K562 (cell line): Measurements from ENCODE around the gene C9orf50. TPM values are rescaled to one million over a fixed set of nuclear protein-coding genes. Genes with fewer than 3 reads are reported as not detected.
A peak's percentile ranks its signal among the peaks of the same experiment; 100 is the strongest.

Experiments used
- AFF1 ChIP-seq, 2 experiments: fragments of 450-650 bp; IDR thresholded peaks; 2 replicates each; pipeline ENCODE4 v1.6.1; 2018; ENCODE audit warnings: mild to moderate bottlenecking in 2 of 2, low read depth in 1 of 2; ENCODE audit not compliant: partially characterized antibody in 2 of 2
- ATF4 ChIP-seq: fragments of 450-650 bp; formaldehyde crosslinking; IDR thresholded peaks from 2 replicates; pipeline ENCODE4 v1.4.0; 2022; ENCODE audit warnings: mild to moderate bottlenecking, moderate library complexity
- COPS2 ChIP-seq: fragments of 450-650 bp; conservative IDR thresholded peaks from 2 replicates; pipeline ENCODE4 v1.6.1; 2016; ENCODE audit warnings: mild to moderate bottlenecking, moderate library complexity
- DPF2 ChIP-seq: fragments of 450-650 bp; IDR thresholded peaks from 2 replicates; pipeline ENCODE4 v1.6.1; 2016
- FOXA3 ChIP-seq, 2 experiments: fragments of 450-650 bp in 1 of 2; sonication (generic) in 1 of 2; formaldehyde crosslinking; IDR thresholded peaks in 1 of 2; conservative IDR thresholded peaks in 1 of 2; 2 replicates each; pipeline versions ENCODE4 v1.4.0 to v1.8.0; 2020 to 2022; ENCODE audit warnings: mild to moderate bottlenecking in 2 of 2, missing genetic modification reagents in 1 of 2
- GTF2B ChIP-seq: IDR thresholded peaks from 2 replicates; pipeline ENCODE4 v1.6.1; 2011; ENCODE audit not compliant: insufficient read length; ENCODE audit errors: extremely low read depth
- HDGF ChIP-seq: fragments of 450-650 bp; IDR thresholded peaks from 2 replicates; pipeline ENCODE4 v1.6.1; 2016
- HMGXB4 ChIP-seq: sonication (generic); formaldehyde crosslinking; IDR thresholded peaks from 2 replicates; pipeline ENCODE4 v1.8.1; 2023; ENCODE audit warnings: mild to moderate bottlenecking, missing genetic modification reagents
- IFI16 ChIP-seq: fragments of 250-450 bp; sonication (Bioruptor Pico); IDR thresholded peaks from 2 replicates; pipeline ENCODE4 v2.1.2; 2022; ENCODE audit warnings: mild to moderate bottlenecking, inconsistent platforms
- JUN ChIP-seq, 2 experiments: sonication (generic) in 1 of 2; formaldehyde crosslinking in 1 of 2; IDR thresholded peaks; 2 replicates each; pipeline versions ENCODE4 v1.6.1 to v1.8.0; 2012 to 2022; ENCODE audit warnings: borderline replicate concordance in 2 of 2, mild to moderate bottlenecking in 2 of 2, improper control_type of control experiment in 1 of 2, low read depth in 1 of 2, low read length in 1 of 2, missing genetic modification reagents in 1 of 2
- LEF1 ChIP-seq: fragments of 450-650 bp; IDR thresholded peaks from 2 replicates; pipeline ENCODE4 v1.6.1; 2016; ENCODE audit warnings: mild to moderate bottlenecking
- MCM5 ChIP-seq: fragments of 450-650 bp; IDR thresholded peaks from 2 replicates; pipeline ENCODE4 v1.6.1; 2016; ENCODE audit warnings: low read depth
- NRF1 ChIP-seq, 2 experiments: fragments of 450-650 bp; IDR thresholded peaks in 1 of 2; conservative IDR thresholded peaks in 1 of 2; 2 replicates each; pipeline ENCODE4 v1.6.1; 2014; ENCODE audit warnings: mild to moderate bottlenecking in 2 of 2
- SETDB1 ChIP-seq: IDR thresholded peaks from one replicate; pipeline ENCODE4 v1.6.1; 2012; ENCODE audit warnings: low read length, control low read depth, inconsistent platforms
- STAT5B ChIP-seq: fragments of 250-450 bp; sonication (Bioruptor Pico); IDR thresholded peaks from 2 replicates; pipeline ENCODE4 v1.8.0; 2021; ENCODE audit warnings: mild to moderate bottlenecking, inconsistent platforms
- TEAD4 ChIP-seq, 2 experiments: sonication (generic) in 1 of 2; formaldehyde crosslinking in 1 of 2; IDR thresholded peaks; 2 replicates each; pipeline versions ENCODE4 v1.6.1 to v1.8.0; 2012 to 2022; ENCODE audit warnings: borderline replicate concordance in 1 of 2, inconsistent platforms in 1 of 2, low read length in 1 of 2, mild to moderate bottlenecking in 1 of 2, missing genetic modification reagents in 1 of 2
- TRIM28 ChIP-seq: fragments of 450-650 bp; IDR thresholded peaks from 2 replicates; pipeline ENCODE4 v1.6.1; 2017
- ZNF12 ChIP-seq: sonication (generic); formaldehyde crosslinking; IDR thresholded peaks from 2 replicates; pipeline ENCODE4 v1.4.0; 2020; ENCODE audit warnings: mild to moderate bottlenecking, missing genetic modification reagents
- ZNF311 ChIP-seq: fragments of 250-450 bp; sonication (Bioruptor Pico); IDR thresholded peaks from 2 replicates; pipeline ENCODE4 v1.4.0; 2020; ENCODE audit warnings: mild to moderate bottlenecking, moderate library complexity
- ZNF644 ChIP-seq: fragments of 200-800 bp; sonication (Bioruptor generic); IDR thresholded peaks from 2 replicates; pipeline ENCODE4 v1.6.1; 2016; ENCODE audit warnings: low read depth, missing genetic modification characterization, missing compliant biosample characterization
- polyA plus RNA-seq, 8 experiments: library from polyadenylated mRNA; depleted of rRNA in 4 of 8; stranded (reverse) in 5 of 8; unstranded in 3 of 8; fragments of >200 nt; fragmentation: Nextera tagmentation in 2 of 8; fragmentation: Illumina TruSeq in 1 of 8; extraction: Ambion mirVana in 2 of 8; extraction: Trizol in 1 of 8; gene quantifications; 2 replicates each; pipeline versions ENCODE4 v1.2.1 to v1.2.3, GENCODE V29; 2011 to 2014; ENCODE audit warnings: inconsistent platforms in 1 of 8, missing spikeins in 1 of 8
- total RNA-seq, 7 experiments: library from RNA; depleted of rRNA in 6 of 7; stranded (reverse); fragments of >200 nt in 6 of 7; fragmentation: Illumina TruSeq in 2 of 7; extraction: Trizol in 2 of 7; gene quantifications; 2 replicates each; pipeline versions ENCODE4 v1.2.1 to v1.2.3, GENCODE V29; 2011 to 2021; ENCODE audit warnings: low replicate concordance in 1 of 7

C9orf50 gene
- total and polyA plus RNA-seq, 9 of the 15 experiments (the other 6 are each of a cell fraction or from before 2014, with no cell fraction given): not detected

- TF ChIP-seq AFF1 (IDR thresholded peaks at IDR 0.05; ENCODE audit: low read depth in 1 of 2, partially characterized antibody in 2 of 2): peak in 1 of 2 experiments; percentile 15
- no peak for TF ChIP-seq SETDB1
- TF ChIP-seq HDGF: no peak
- TF ChIP-seq GTF2B: no peak
- TF ChIP-seq IFI16 (CRISPR knock-in tag): no peak
- TF ChIP-seq LEF1: peak; percentile 72
- TF ChIP-seq HMGXB4 (CRISPR knock-in tag): no peak
- no peak for TF ChIP-seq JUN (IDR thresholded peaks at IDR 0.05; ENCODE audit: borderline replicate concordance, low read depth, low read length)
- TF ChIP-seq JUN (CRISPR knock-in tag; IDR thresholded peaks at IDR 0.05; ENCODE audit: borderline replicate concordance): no peak
- 0 out of 2 replicates have a peak, but pooled peaks have one; percentile 48 for TF ChIP-seq ATF4 (CRISPR knock-in tag)
- peak; percentile 61; the same call in 1 of the 2 replicates for TF ChIP-seq ZNF311 (CRISPR knock-in tag)
- TF ChIP-seq TRIM28: no peak
- TF ChIP-seq TEAD4 (IDR thresholded peaks at IDR 0.05; ENCODE audit: low read length): peak; percentile 73
- TF ChIP-seq TEAD4 (CRISPR knock-in tag; IDR thresholded peaks at IDR 0.05; ENCODE audit: borderline replicate concordance): no peak
- no peak for TF ChIP-seq STAT5B (CRISPR knock-in tag)
- TF ChIP-seq NRF1 (conservative IDR thresholded peaks at IDR 0.05 in 1 of 2, IDR thresholded peaks at IDR 0.05 in 1 of 2): 0 out of 4 replicates have a peak, but pooled peaks of 1 of the 2 experiments have one; percentile 13
- peak; percentile 81 for TF ChIP-seq DPF2
- no peak for TF ChIP-seq MCM5
- TF ChIP-seq FOXA3 (CRISPR knock-in tag; conservative IDR thresholded peaks at IDR 0.05 in 1 of 2, IDR thresholded peaks at IDR 0.05 in 1 of 2): no peak
- TF ChIP-seq ZNF644 (tag): peak; percentile 60; the same call in 1 of the 2 replicates
- TF ChIP-seq COPS2: no peak
- no peak for TF ChIP-seq ZNF12 (CRISPR knock-in tag)
These were observed 50.2 kb downstream of the C9orf50 start (continued) for GRCh38 chr9:129570450-129571297.
